ENCODE measurements around the gene MRPS21.

MRPS21 gene
- 12.8 to 37.1 (median 29.3) reads per million in 18 experiments for total RNA-seq

- peak; percentile 90 to 91 for DNase-seq
Measured at GRCh38 chr1:150293433-150294253, at the start of gene MRPS21. TSS of gene MRPS21 (plus strand) at chr1:150293861. CDS start at chr1:150294367, 506 bp downstream.

- DNase-seq = no peak
Measured at GRCh38 chr1:150249936-150250335, 43.7 kb upstream of the MRPS21 start.

- DNase-seq = no peak
Measured at GRCh38 chr1:150256198-150256553, 37.5 kb upstream of the MRPS21 start.

GRCh38 chr1:150256554-150257341, 36.9 kb upstream of the MRPS21 start:
- DNase-seq = peak; percentile 15 to 29

- DNase-seq = no peak
Measured at GRCh38 chr1:150257624-150258585, 35.8 kb upstream of the MRPS21 start, which contains the start of gene CA14. TSS of gene CA14 (plus strand) at chr1:150257774. CDS start at chr1:150258129, 355 bp downstream.

GRCh38 chr1:150259217-150259616, 34.4 kb upstream of the MRPS21 start:
- DNase-seq = no peak

GRCh38 chr1:150259758-150260669, 33.6 kb upstream of the MRPS21 start:
- no peak for DNase-seq

- no peak for DNase-seq
Measured at GRCh38 chr1:150261367-150261766, 32.3 kb upstream of the MRPS21 start.

GRCh38 chr1:150262388-150263320, 31.0 kb upstream of the MRPS21 start:
- peak in 1 of 2 donors; percentile 3 for DNase-seq

GRCh38 chr1:150263549-150263948, 30.1 kb upstream of the MRPS21 start:
- DNase-seq = no peak

GRCh38 chr1:150267896-150268295, 25.8 kb upstream of the MRPS21 start:
- no peak for DNase-seq

GRCh38 chr1:150268340-150268704, 25.3 kb upstream of the MRPS21 start:
- DNase-seq = peak; percentile 28 to 69

- peak; percentile 98 for DNase-seq
Measured at GRCh38 chr1:150268705-150269403, 24.8 kb upstream of the MRPS21 start, which contains the start of gene APH1A. TSS of gene APH1A (minus strand) at chr1:150269016. CDS start at chr1:150268810, 206 bp downstream.

GRCh38 chr1:150269451-150269850, 24.2 kb upstream of the MRPS21 start:
- peak; percentile 18 to 43 for DNase-seq

- peak; percentile 41 to 46 for DNase-seq
Measured at GRCh38 chr1:150271291-150271959, 22.2 kb upstream of the MRPS21 start.

GRCh38 chr1:150273311-150273710, 20.4 kb upstream of the MRPS21 start:
- peak; percentile 13 to 36 for DNase-seq

- DNase-seq = no peak
Measured at GRCh38 chr1:150280138-150280707, 13.4 kb upstream of the MRPS21 start.

GRCh38 chr1:150281221-150281757, 12.4 kb upstream of the MRPS21 start:
- peak; percentile 68 to 72 for DNase-seq

All from inflammatory macrophage (primary cell).